Fibroblast of skin of right quadriceps (primary cell): ENCODE results near the gene ITIH5.

ENCODE experiments used
- DNase-seq: peaks from one replicate; pipeline ENCODE4 v3.0.0-alpha.2; 2013

The ITIH5 gene

DNA sequence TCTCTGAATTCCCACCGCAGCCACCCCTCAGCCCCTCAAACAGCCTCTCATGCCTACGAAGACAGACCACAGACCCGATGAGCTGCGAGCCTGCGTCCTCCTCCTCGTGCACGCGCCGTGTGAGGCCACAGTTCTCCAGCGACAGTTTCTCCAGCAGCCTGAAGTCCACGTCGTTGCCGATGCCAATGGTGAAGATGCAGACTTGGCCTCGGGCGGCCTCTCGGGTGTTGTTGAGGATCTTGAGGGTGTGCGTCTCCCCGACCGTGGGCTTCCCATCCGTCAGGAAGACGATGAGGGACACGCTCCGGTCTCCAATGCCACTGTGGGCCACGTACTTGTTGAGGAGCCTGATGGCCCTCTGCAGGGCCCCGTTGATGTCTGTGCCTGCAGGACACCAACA, 87.1 kb downstream of the ITIH5 start:
- DNase-seq: no peak

- DNase-seq: no peak
Measured at GRCh38 chr10:7577579-7577978, 89.2 kb downstream of the ITIH5 start.

- DNase-seq: no peak
Measured at GRCh38 chr10:7577176-7577575, 89.6 kb downstream of the ITIH5 start.

- DNase-seq: no peak
Measured at GRCh38 chr10:7576340-7576739, 90.4 kb downstream of the ITIH5 start.

DNA sequence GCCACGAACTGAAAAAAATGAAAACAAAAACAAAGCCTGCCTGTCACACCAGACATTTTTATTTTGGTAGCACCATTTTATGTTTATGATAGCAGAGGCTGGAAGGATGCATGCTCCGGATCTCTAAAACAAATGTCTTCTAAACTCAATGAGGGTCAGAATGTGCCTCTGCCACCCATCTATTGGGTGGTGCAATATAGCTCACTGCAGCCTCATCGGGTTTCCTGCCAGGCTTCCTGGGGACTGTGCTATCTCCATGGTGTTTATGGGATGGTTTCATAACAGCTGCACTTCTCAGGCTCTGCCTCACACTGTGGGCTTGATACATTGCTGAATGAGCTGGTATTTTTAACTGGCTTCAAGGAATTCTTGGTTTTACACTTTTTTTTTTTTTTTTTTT, 94.4 kb downstream of the ITIH5 start:
- DNase-seq: no peak

- DNase-seq: no peak
Measured at GRCh38 chr10:7571981-7572380, 94.8 kb downstream of the ITIH5 start.

DNA sequence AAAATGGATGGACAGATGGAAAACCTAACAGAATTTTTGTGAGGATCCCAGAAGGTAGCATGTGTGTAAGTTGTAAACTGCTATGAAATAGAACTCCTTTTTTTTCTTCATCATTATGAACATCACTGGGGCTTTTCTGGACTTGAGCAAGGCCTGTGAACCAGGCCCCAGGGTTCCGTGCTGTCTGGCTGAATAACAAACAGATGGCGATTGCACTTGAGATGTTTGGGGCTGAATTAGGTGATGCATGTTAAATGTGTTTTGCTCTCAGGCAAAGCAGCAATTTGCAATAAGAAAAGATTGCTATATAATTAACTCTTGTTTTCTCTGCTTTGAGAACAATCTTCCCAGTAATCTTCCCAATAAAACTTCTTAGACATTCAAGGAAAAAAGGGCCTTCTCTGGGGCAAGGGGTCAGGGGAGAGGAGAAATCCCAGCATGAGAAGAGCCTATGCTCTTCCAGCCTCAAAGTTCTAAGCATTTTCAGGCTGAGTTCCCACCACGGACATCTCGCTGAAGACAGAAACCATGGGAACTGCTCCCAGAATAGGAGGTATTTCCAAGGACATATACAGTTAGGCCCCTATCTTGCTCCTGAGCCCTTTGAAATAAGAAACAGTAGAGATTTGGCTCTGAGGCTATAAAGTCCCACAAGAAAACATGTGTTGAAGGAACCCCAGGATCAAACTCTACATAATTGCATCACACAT, 98.7 kb downstream of the ITIH5 start:
- DNase-seq: no peak

- DNase-seq: no peak
Measured at GRCh38 chr10:7566891-7567290, 99.9 kb downstream of the ITIH5 start.

GRCh38 chr10:7565871-7566270, 100.9 kb downstream of the ITIH5 start:
- no peak for DNase-seq

DNA sequence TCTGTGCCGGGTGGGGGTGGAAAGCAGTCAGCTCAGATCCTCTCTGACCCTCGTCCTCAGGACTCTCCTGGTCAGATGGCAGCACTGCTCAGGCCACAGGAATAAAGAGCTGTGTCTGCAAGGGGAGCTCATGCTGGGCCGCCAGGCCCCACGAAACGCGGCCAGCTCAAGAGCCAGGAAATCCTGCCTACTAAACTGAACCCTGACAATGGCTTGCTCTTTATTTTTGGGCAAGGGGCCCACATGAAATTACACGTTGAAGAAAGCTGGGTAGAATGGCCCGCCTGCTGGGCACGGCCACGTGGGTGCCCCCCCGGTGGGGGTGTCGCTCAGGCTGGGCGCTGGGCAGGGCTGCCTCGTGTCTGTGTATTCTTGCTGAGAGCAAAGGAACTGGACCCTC, 103.0 kb downstream of the ITIH5 start:
- no peak for DNase-seq

GRCh38 chr10:7563368-7563767, 103.4 kb downstream of the ITIH5 start:
- DNase-seq: peak; percentile 60

DNA sequence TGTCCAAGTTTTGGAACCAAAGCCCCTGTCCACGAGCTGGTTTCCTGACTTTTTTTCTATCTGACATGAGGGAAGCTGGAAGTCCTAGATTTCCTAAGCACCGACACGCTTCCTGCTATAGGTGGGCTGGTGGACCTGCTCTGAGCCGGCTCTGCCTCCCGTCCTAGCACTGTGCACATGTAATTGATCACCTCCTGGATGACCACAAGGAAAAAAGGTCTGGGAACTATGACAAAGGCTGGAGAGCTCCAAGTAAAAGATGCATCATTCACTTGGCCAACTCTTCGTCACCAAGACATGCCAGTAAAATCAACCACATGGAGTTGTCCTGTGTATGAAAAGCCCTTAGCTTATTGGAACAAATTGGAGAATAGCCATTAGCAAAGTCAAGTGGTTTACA, 104.8 kb downstream of the ITIH5 start:
- DNase-seq: no peak

- DNase-seq: no peak
Measured at GRCh38 chr10:7561216-7561893, 105.4 kb downstream of the ITIH5 start.

- DNase-seq: no peak
Measured at GRCh38 chr10:7560519-7560918, 106.2 kb downstream of the ITIH5 start.

GRCh38 chr10:7559386-7559785, 107.4 kb downstream of the ITIH5 start:
- DNase-seq: no peak

DNA sequence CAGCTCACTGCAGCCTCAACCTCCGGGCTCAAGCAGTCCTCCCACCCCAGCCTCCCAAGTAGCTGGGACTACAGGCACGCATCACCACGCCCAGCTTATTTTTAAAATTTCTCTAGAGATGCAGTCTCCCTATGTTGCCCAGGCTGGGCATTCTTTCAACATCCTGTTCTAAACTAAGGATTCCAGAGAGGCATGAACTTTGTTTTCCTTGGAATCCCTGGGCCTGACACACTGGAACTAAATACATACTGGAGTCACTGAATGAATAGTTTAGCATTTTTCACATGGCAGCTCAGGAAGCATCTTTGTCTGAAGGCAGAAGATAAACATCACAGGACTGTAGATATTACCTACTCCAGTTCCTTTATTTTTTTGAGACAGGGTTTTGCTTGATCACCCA, 108.7 kb downstream of the ITIH5 start:
- DNase-seq: no peak

- no peak for DNase-seq
Measured at GRCh38 chr10:7553531-7553930, 113.2 kb downstream of the ITIH5 start.

DNA sequence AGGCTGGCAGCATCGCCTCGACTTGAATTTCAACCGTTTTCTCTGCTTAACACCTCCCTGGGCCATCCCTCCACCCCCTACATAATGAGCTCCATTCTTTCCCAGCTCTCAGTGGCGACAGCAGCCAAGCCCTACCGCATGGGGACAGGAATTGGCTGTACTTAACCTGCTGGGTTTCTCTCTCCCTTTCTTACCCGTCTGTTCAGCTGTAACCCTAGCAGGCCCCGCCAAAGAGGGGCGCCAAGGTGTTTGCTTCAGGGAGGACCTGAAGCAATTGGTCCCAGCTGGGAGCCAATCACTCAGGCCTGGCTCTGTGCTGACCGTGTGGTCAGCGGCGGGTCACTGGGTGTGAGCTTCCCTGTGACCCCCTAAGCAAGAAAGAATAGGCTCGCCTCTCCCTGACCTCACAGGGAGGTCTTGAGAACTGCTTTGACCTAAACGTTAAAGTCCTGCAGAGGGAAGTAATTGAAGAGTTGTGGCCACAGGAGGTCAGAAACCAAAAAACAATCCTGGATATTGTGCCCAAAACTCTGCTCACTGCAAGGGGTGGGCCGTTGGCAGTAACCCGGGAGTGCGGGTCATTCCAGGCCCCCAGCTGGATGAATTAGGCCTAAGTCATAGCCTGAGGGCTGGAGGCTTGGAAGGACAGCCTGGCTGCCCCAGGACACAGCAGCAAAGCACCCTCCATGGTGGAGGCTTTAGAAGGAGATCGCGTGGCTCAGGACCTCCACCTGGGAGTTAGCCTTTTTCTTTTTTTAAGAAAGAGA, 114.6 kb downstream of the ITIH5 start:
- DNase-seq: no peak

DNA sequence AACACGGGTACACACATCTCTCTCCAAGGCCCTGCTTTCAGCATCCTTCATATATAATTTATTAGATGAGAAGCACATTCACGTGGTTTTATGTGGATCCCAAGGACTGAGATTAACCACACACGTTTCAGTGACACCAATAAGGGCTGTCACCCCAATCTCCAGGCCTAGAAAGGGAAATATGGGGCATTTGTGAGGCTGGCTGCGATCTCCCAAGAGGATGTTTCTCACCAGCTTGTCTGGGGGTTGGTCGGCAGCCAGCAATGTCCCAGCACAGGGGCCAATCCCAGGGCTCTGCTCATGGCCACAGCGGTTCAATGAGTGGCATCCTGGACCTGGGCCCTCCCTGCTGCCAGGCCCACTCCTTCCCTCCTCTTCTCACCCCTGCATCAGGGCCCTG, 115.5 kb downstream of the ITIH5 start:
- DNase-seq: no peak

DNA sequence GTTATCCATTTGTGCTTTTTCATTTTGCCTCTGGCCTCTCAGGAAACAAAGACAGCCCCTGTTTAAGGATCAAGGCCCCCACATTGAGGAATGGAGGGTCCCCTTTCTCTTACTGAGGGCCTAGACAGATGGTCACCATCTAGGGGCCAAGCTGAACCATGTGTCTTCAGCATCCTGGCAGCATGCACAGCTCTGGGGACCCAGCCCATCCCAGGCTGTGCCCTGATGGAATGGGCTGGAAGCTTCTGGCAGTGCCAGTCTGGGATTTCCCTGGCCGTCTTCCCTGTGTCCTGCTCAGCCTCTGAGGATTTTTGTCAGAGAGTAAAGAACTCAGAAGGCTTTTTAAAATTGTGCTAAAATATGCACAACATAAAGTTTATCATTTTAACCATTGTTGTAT, 116.8 kb downstream of the ITIH5 start:
- DNase-seq: no peak

DNA sequence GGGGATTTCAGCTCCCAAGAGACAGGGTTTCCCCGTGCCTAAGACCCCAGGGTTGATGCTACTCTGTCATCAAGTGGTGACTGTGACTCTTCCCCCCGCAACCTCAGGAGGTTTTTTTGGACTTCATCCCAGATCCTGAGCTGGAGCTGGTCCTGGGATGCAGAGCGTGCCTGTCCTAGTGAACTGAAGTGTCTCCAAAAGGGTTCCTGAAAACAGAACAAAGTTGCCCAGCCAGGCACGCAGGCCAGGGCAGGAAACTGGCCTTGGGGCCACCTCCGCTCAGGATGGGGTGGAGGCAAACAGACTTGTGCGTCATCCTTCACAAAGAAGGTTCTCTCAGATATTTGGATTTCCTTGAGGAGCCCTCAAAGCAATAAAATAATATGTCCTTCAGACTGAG, 118.9 kb downstream of the ITIH5 start:
- no peak for DNase-seq

GRCh38 chr10:7547206-7547605, 119.6 kb downstream of the ITIH5 start:
- no peak for DNase-seq

- no peak for DNase-seq
Measured at GRCh38 chr10:7546385-7546967, 120.3 kb downstream of the ITIH5 start.

DNA sequence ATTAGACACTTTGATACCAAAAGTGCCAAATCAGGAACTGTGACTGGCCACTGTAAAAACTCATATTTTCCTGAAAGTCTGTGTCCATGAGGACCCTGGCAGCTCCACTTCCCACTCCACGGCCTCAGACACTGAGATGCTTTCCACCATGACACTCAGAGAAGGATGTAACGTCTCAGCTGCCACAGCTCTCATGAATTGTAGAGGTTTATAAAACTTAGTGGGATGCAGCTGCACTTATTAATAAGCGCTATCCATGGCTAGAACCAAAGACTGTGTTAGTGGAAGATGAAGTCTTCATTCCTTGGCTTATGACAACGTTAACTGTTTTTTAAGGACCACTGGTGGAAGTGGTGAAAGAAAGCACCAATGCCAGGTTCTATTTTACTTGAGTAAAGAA, 121.0 kb downstream of the ITIH5 start:
- DNase-seq: no peak
